HEK293T (cell line): Measurements from ENCODE around the gene ZSCAN25.

ENCODE experiments used
- ARNT ChIP-seq: fragments of 450-650 bp; IDR thresholded peaks from 2 replicates; pipeline ENCODE4 v1.6.1; 2017; ENCODE audit warnings: mild to moderate bottlenecking
- BHLHE40 ChIP-seq: fragments of 450-650 bp; IDR thresholded peaks from 2 replicates; pipeline ENCODE4 v1.6.1; 2016; ENCODE audit warnings: mild to moderate bottlenecking, moderate library complexity, borderline replicate concordance
- ELF4 ChIP-seq: fragments of 450-650 bp; IDR thresholded peaks from 2 replicates; pipeline ENCODE4 v1.6.1; 2017; ENCODE audit warnings: antibody characterized with exemption
- FOXA1 ChIP-seq: fragments of 450-650 bp; IDR thresholded peaks from 2 replicates; pipeline ENCODE4 v1.6.1; 2016; ENCODE audit warnings: mild to moderate bottlenecking
- FOXK2 ChIP-seq: fragments of 450-650 bp; IDR thresholded peaks from 2 replicates; pipeline ENCODE4 v1.6.1; 2016; ENCODE audit warnings: mild to moderate bottlenecking
- FOXM1 ChIP-seq: fragments of 450-650 bp; IDR thresholded peaks from 2 replicates; pipeline ENCODE4 v1.6.1; 2017; ENCODE audit warnings: mild to moderate bottlenecking, borderline replicate concordance
- HDGF ChIP-seq: fragments of 450-650 bp; IDR thresholded peaks from 2 replicates; pipeline ENCODE4 v1.6.1; 2017; ENCODE audit warnings: antibody characterized with exemption, borderline replicate concordance
- L3MBTL2 ChIP-seq: fragments of 450-650 bp; conservative IDR thresholded peaks from 2 replicates; pipeline ENCODE4 v1.6.1; 2016; ENCODE audit warnings: mild to moderate bottlenecking
- NFRKB ChIP-seq: fragments of 450-650 bp; IDR thresholded peaks from 2 replicates; pipeline ENCODE4 v1.6.1; 2016; ENCODE audit warnings: mild to moderate bottlenecking, moderate library complexity
- PKNOX1 ChIP-seq: fragments of 450-650 bp; IDR thresholded peaks from 2 replicates; pipeline ENCODE4 v1.6.1; 2016
- SP1 ChIP-seq: fragments of 450-650 bp; IDR thresholded peaks from 2 replicates; pipeline ENCODE4 v1.6.1; 2017
- SUZ12 ChIP-seq: fragments of 450-650 bp; IDR thresholded peaks from 2 replicates; pipeline ENCODE4 v1.6.1; 2016; ENCODE audit warnings: mild to moderate bottlenecking
- TARDBP ChIP-seq: fragments of 450-650 bp; IDR thresholded peaks from 2 replicates; pipeline ENCODE4 v1.6.1; 2016
- ZNF384 ChIP-seq: fragments of 450-650 bp; IDR thresholded peaks from 2 replicates; pipeline ENCODE4 v1.6.1; 2016

GRCh38 chr7:99628471-99629465 lies 12.0 kb downstream of the ZSCAN25 start:
- TF ChIP-seq SUZ12 (no peak), L3MBTL2 (no peak), FOXM1 (no peak), HDGF (no peak), FOXK2 (no peak), PKNOX1 (no peak), BHLHE40 (no peak), SP1 (no peak), FOXA1 (no peak), ZNF384 (no peak), TARDBP (no peak), ELF4 (no peak), ARNT (no peak), NFRKB (no peak)
